DND-41 (cell line): Measurements from ENCODE around the gene SLC22A14.

Experiments used
- ATAC-seq: fragments of 200-7000 bp; cut with Tn5 transposase; 3 replicates; pipeline ENCODE4 v1.9.1; 2021; ENCODE audit warnings: low read depth; ENCODE audit not compliant: insufficient read depth
- DNase-seq: peaks from one replicate; pipeline ENCODE4 v3.0.0-alpha.2; 2020
- H2AFZ ChIP-seq: 2 replicates; pipeline ENCODE4 v1.6.0; 2012; ENCODE audit warnings: low read depth, low read length
- H3K27ac ChIP-seq: 2 replicates; pipeline ENCODE4 v1.5.1; 2012; ENCODE audit warnings: low read length, inconsistent platforms
- H3K27me3 ChIP-seq: fragments of 200-600 bp; sonication (generic); 2 replicates; pipeline ENCODE4 v1.6.0; 2012; ENCODE audit warnings: low read length, mild to moderate bottlenecking, inconsistent platforms; ENCODE audit not compliant: insufficient read depth, poor library complexity
- H3K36me3 ChIP-seq: 2 replicates; pipeline ENCODE4 v1.5.1; 2012; ENCODE audit warnings: low read length, inconsistent platforms; ENCODE audit not compliant: insufficient read depth
- H3K4me1 ChIP-seq: 2 replicates; pipeline ENCODE4 v1.5.1; 2012; ENCODE audit warnings: mild to moderate bottlenecking, low read length; ENCODE audit not compliant: insufficient read depth
- H3K4me2 ChIP-seq: 2 replicates; pipeline ENCODE4 v1.6.0; 2012; ENCODE audit warnings: mild to moderate bottlenecking, moderate library complexity, low read length, inconsistent platforms; ENCODE audit not compliant: insufficient read depth
- H3K4me3 ChIP-seq, 2 experiments: fragments of 200-600 bp in 1 of 2; shearing (Covaris generic) in 1 of 2; 2 replicates each; pipeline ENCODE4 v1.5.1; 2012 to 2016; ENCODE audit warnings: inconsistent platforms in 2 of 2, low read length in 2 of 2, mild to moderate bottlenecking in 2 of 2, low read depth in 1 of 2, moderate library complexity in 1 of 2
- H3K79me2 ChIP-seq: 2 replicates; pipeline ENCODE4 v1.6.0; 2012; ENCODE audit warnings: low read length, inconsistent platforms; ENCODE audit not compliant: insufficient read depth
- H3K9ac ChIP-seq: 2 replicates; pipeline ENCODE4 v1.6.0; 2012; ENCODE audit warnings: low read depth, mild to moderate bottlenecking, inconsistent platforms, low read length, moderate library complexity
- H3K9me3 ChIP-seq: 2 replicates; pipeline ENCODE4 v1.5.1; 2012; ENCODE audit warnings: low read length, moderate library complexity, mild to moderate bottlenecking, inconsistent platforms; ENCODE audit not compliant: insufficient read depth, severe bottlenecking
- H4K20me1 ChIP-seq: 2 replicates; pipeline ENCODE4 v1.6.0; 2012; ENCODE audit warnings: low read length; ENCODE audit not compliant: insufficient read depth
- CTCF ChIP-seq: IDR thresholded peaks from 2 replicates; pipeline ENCODE4 v1.5.1; 2012; ENCODE audit warnings: borderline replicate concordance, low read length, moderate library complexity, mild to moderate bottlenecking; ENCODE audit not compliant: poor library complexity, severe bottlenecking; ENCODE audit errors: extremely low read depth
- EZH2 ChIP-seq: IDR thresholded peaks from 3 replicates; pipeline ENCODE4 v1.6.1; 2012; ENCODE audit warnings: borderline replicate concordance, low read depth, mild to moderate bottlenecking, moderate library complexity, low read length, inconsistent platforms; ENCODE audit not compliant: severe bottlenecking

SLC22A14 gene

GRCh38 chr3:38361496-38361895 lies 79.4 kb downstream of the SLC22A14 start:
- Histone ChIP-seq H3K4me2 (no peak overlapping the region), H3K79me2 (no peaks in the 10 kb centered on the region), H4K20me1 (no peaks in the 10 kb centered on the region; the same call in 1 of the 2 replicates), H3K9ac (no peak overlapping the region), H3K27me3 (no peaks in the 10 kb centered on the region), H3K4me3 (no peak overlapping the region), H3K9me3 (no peaks in the 10 kb centered on the region), H3K27ac (no peak overlapping the region), H3K36me3 (peaks cover 51% of the 10 kb centered on the region), H2AFZ (no peak overlapping the region), H3K4me1 (no peaks in the 10 kb centered on the region)
- TF ChIP-seq EZH2 = no peak
- no peak for TF ChIP-seq CTCF
- ATAC-seq = no peak
- no peak for DNase-seq

- H3K9ac ChIP-seq = no peak overlapping the region
- DNase-seq (no peak), ATAC-seq (no peak)
- no peaks in the 10 kb centered on the region for H3K4me1 ChIP-seq
- TF ChIP-seq CTCF (no peak), EZH2 (no peak)
- no peaks in the 10 kb centered on the region for H3K79me2 ChIP-seq
- H3K36me3 ChIP-seq = peaks cover 60% of the 10 kb centered on the region
- no peaks in the 10 kb centered on the region for H3K9me3 ChIP-seq
- H4K20me1 ChIP-seq = no peaks in the 10 kb centered on the region; the same call in 1 of the 2 replicates
- no peaks in the 10 kb centered on the region for H3K27me3 ChIP-seq
- H3K4me2 ChIP-seq = no peak overlapping the region
- H3K4me3 ChIP-seq = no peak overlapping the region
- H3K27ac ChIP-seq = no peak overlapping the region
- H2AFZ ChIP-seq = no peak overlapping the region
Observed at GRCh38 chr3:38362825-38363224, 80.7 kb downstream of the SLC22A14 start.

- no peak for TF ChIP-seq EZH2
- no peak for TF ChIP-seq CTCF
- no peak overlapping the region for H3K27ac ChIP-seq
- H3K9ac ChIP-seq = no peak overlapping the region
- H3K27me3 ChIP-seq = no peaks in the 10 kb centered on the region
- no peaks in the 10 kb centered on the region; the same call in 1 of the 2 replicates for H4K20me1 ChIP-seq
- H3K36me3 ChIP-seq = peaks cover 75% of the 10 kb centered on the region
- H3K9me3 ChIP-seq = no peaks in the 10 kb centered on the region
- H3K4me3 ChIP-seq = no peak overlapping the region
- ATAC-seq (no peak), DNase-seq (no peak)
- H3K4me1 ChIP-seq = no peaks in the 10 kb centered on the region
- no peak overlapping the region for H2AFZ ChIP-seq
- H3K4me2 ChIP-seq = no peak overlapping the region
- H3K79me2 ChIP-seq = no peaks in the 10 kb centered on the region
Observed at GRCh38 chr3:38364721-38365400, 82.8 kb downstream of the SLC22A14 start.
